B cell (primary cell): ENCODE measurements around the gene PISD. TPM values are rescaled to one million over a fixed set of nuclear protein-coding genes. Genes with fewer than 3 reads are reported as not detected.
"Not testable (repeated sequence)": the region's sequence is repeated elsewhere in the genome, so short reads cannot be mapped to it uniquely, and the experiment has no call there.

Source experiments
- ATAC-seq: fragments of 200-7000 bp; cut with Tn5 transposase; one replicate; pipeline ENCODE4 v1.10.0; 2021; ENCODE audit warnings: low read depth, mild to moderate bottlenecking, moderate number of reproducible peaks, moderate library complexity
- CTCF ChIA-PET: fragments of 350-600 bp; sonication (Branson Sonifier 250); formaldehyde crosslinking; loops from one replicate; lab custom pipeline; 2021; ENCODE audit warnings: antibody characterized with exemption, inconsistent platforms; lab: Charles Lee
- POLR2A ChIA-PET: fragments of 350-600 bp; sonication (Branson Sonifier 250); formaldehyde crosslinking; loops from one replicate; lab custom pipeline; 2021; ENCODE audit warnings: antibody characterized with exemption; lab: Charles Lee
- DNase-seq: peaks from one replicate; pipeline ENCODE4 v3.0.0; 2013
- H2AFZ ChIP-seq: 2 replicates; pipeline ENCODE4 v1.6.1; 2012; ENCODE audit warnings: mild to moderate bottlenecking, low read depth, low read length; ENCODE audit not compliant: insufficient read depth, poor library complexity, severe bottlenecking
- H3K27ac ChIP-seq, 2 donors: 1 replicate in 1 of 2; 2 replicates in 1 of 2; pipeline ENCODE4 v1.5.1; 2012 to 2013; ENCODE audit warnings: low read length in 2 of 2, mild to moderate bottlenecking in 2 of 2, moderate library complexity in 1 of 2
- H3K27me3 ChIP-seq, 4 experiments: fragments of 200-600 bp in 1 of 4; sonication (generic) in 1 of 4; replicated peaks in 1 of 4; 1 replicate in 2 of 4; 2 replicates in 2 of 4; pipeline versions ENCODE4 v1.6.1 to v1.7.0; 2013 to 2016; ENCODE audit warnings: low read length in 3 of 4, mild to moderate bottlenecking in 2 of 4, mixed read lengths in 1 of 4, moderate library complexity in 1 of 4; ENCODE audit not compliant: insufficient read depth in 4 of 4, control insufficient read depth in 3 of 4; ENCODE audit errors: control extremely low read depth in 1 of 4
- H3K36me3 ChIP-seq, 2 experiments: replicated peaks in 1 of 2; 1 replicate in 1 of 2; 2 replicates in 1 of 2; pipeline versions ENCODE4 v1.6.1 to v1.7.1; 2013; ENCODE audit warnings: low read length in 1 of 2; ENCODE audit not compliant: insufficient read depth in 2 of 2, control insufficient read depth in 1 of 2; ENCODE audit errors: control extremely low read depth in 1 of 2, extremely low read depth in 1 of 2
- H3K4me1 ChIP-seq, 2 donors: fragments of 200-600 bp in 1 of 2; sonication (generic) in 1 of 2; 1 replicate in 1 of 2; 2 replicates in 1 of 2; pipeline versions ENCODE4 v1.5.1 to v1.6.1; 2013 to 2017; ENCODE audit warnings: low read length in 2 of 2; ENCODE audit not compliant: control insufficient read depth in 2 of 2, insufficient read depth in 2 of 2
- H3K4me2 ChIP-seq: replicated peaks from 2 replicates; pipeline ENCODE3; 2012; ENCODE audit warnings: mild to moderate bottlenecking, low read depth, low read length; ENCODE audit not compliant: poor library complexity, severe bottlenecking
- H3K4me3 ChIP-seq, 5 experiments: fragments of 200-600 bp in 1 of 5; sonication (generic) in 1 of 5; 1 replicate in 3 of 5; 2 replicates in 2 of 5; pipeline versions ENCODE4 v1.5.1 to v1.7.0; 2011 to 2016; ENCODE audit warnings: low read length in 4 of 5, mild to moderate bottlenecking in 4 of 5, low read depth in 2 of 5, control low read depth in 1 of 5, moderate library complexity in 1 of 5; ENCODE audit not compliant: insufficient read depth in 1 of 5; ENCODE audit errors: control extremely low read depth in 1 of 5, extremely low read depth in 1 of 5
- H3K79me2 ChIP-seq: fragments of 200-600 bp; sonication (generic); one replicate; pipeline ENCODE4 v1.6.0; 2016; ENCODE audit warnings: low read length; ENCODE audit not compliant: control insufficient read depth, insufficient read depth
- H3K9ac ChIP-seq: fragments of 200-600 bp; sonication (generic); 2 replicates; pipeline ENCODE4 v1.6.1; 2017; ENCODE audit warnings: mild to moderate bottlenecking, low read length, moderate library complexity
- H3K9me3 ChIP-seq, 3 donors: one replicate each; pipeline versions ENCODE4 v1.6.1 to v1.7.1; 2013; ENCODE audit warnings: low read length in 2 of 3; ENCODE audit not compliant: control insufficient read depth in 2 of 3, insufficient read depth in 1 of 3; ENCODE audit errors: control extremely low read depth in 1 of 3
- H4K20me1 ChIP-seq: 2 replicates; pipeline ENCODE4 v1.6.0; 2012; ENCODE audit warnings: mild to moderate bottlenecking, low read length; ENCODE audit not compliant: insufficient read depth, control insufficient read depth, poor library complexity, severe bottlenecking
- H3K27ac Mint-ChIP-seq: one replicate; pipeline ENCODE4 v1.8.0; 2021; ENCODE audit warnings: mixed read lengths
- H3K27me3 Mint-ChIP-seq: one replicate; pipeline ENCODE4 v1.8.0; 2021; ENCODE audit warnings: mixed read lengths
- H3K4me1 Mint-ChIP-seq: one replicate; pipeline ENCODE4 v1.8.0; 2021; ENCODE audit warnings: mixed read lengths
- H3K4me3 Mint-ChIP-seq: one replicate; pipeline ENCODE4 v1.8.0; 2021; ENCODE audit warnings: mixed read lengths
- H3K9me3 Mint-ChIP-seq: one replicate; pipeline ENCODE4 v1.8.0; 2022; ENCODE audit warnings: mixed read lengths; ENCODE audit not compliant: insufficient read depth
- EZH2 ChIP-seq: IDR thresholded peaks from 2 replicates; pipeline ENCODE4 v1.6.1; 2012; ENCODE audit warnings: borderline replicate concordance, low read depth, mild to moderate bottlenecking, moderate library complexity, low read length; ENCODE audit not compliant: insufficient read depth, poor library complexity, severe bottlenecking
- WGBS: methylation state at CpG from one replicate; pipeline ENCODE4 v1.1.5; 2013; ENCODE audit warnings: missing lambda C conversion rate; ENCODE audit not compliant: insufficient coverage; 5-methylcytosine and 5-hydroxymethylcytosine counted together
- intact Hi-C: fragments of 100-400 bp; cut with micrococcal nuclease; formaldehyde crosslinking; loops from one replicate; pipeline ENCODE4 v1.10.0; 2022
- polyA plus RNA-seq: library from polyadenylated mRNA; depleted of rRNA; stranded (reverse); fragments of >200 nt; gene quantifications from 2 replicates; pipeline ENCODE4 v1.2.3, GENCODE V29; 2012
- total RNA-seq, 2 donors: library from RNA; stranded (reverse); fragments of 120-200 nt in 1 of 2; gene quantifications; 1 replicate in 1 of 2; 2 replicates in 1 of 2; pipeline versions ENCODE4 v1.2.3 to v1.2.4, GENCODE V29; 2013 to 2022
- TF ChIP-seq, protein P1 (sequence below): fragments of 200-600 bp; IDR thresholded peaks from one replicate; pipeline ENCODE4 v1.8.0; 2022; ENCODE audit warnings: antibody characterized with exemption, mild to moderate bottlenecking

PISD gene
- total and polyA plus RNA-seq, 2 donors (not counting 1 experiment from before 2014, with no cell fraction given): 35.6 to 52.5 TPM

DNA sequence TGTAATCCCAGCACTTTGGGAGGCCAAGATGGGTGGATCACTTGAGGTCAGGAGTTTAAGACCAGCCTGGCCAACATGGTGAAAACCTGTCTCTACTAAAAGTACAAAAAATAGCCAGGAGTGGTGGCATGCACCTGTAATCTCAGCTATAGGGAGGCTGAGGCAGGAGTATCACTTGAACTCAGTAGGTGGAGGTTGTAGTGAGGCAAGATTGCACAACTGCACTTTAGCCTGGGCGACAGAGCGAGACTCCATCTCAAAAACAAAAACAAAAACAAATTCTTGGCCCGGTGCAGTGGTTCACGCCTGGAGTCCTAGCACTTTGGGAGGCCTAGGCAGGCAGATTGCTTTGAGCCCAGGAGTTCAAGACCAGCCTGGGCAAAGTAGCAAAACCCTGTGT lies 6.8 kb upstream of the PISD start:
- DNase-seq, H2AFZ ChIP-seq, H3K4me3 ChIP-seq, H3K9me3 Mint-ChIP-seq, H3K27ac ChIP-seq, H3K27me3 Mint-ChIP-seq, H4K20me1 ChIP-seq, H3K4me2 ChIP-seq, H3K79me2 ChIP-seq, ATAC-seq, POLR2A ChIA-PET, H3K9me3 ChIP-seq, H3K9ac ChIP-seq, H3K27ac Mint-ChIP-seq, H3K27me3 ChIP-seq, H3K36me3 ChIP-seq, H3K4me1 Mint-ChIP-seq, H3K4me3 Mint-ChIP-seq: not testable (repeated sequence)
- intact Hi-C loops: loop anchor here (10.0 kb wide), 2 partner anchors 174 to 806 kb away; partner anchors contain the start of genes FBXO7 and SFI1
- CTCF ChIA-PET: interaction anchor here (0.9 to 1.7 kb wide), 3 partner anchors 38 to 597 kb away, joined by 3 to 6 read pairs (median 3); no protein-coding TSS in a partner anchor
- H3K4me1 ChIP-seq: peaks cover 3 to 15% of the 10 kb centered on the region in 2 donors
- WGBS: 93% methylated on average over 2 of the region's 4 CpGs

DNA sequence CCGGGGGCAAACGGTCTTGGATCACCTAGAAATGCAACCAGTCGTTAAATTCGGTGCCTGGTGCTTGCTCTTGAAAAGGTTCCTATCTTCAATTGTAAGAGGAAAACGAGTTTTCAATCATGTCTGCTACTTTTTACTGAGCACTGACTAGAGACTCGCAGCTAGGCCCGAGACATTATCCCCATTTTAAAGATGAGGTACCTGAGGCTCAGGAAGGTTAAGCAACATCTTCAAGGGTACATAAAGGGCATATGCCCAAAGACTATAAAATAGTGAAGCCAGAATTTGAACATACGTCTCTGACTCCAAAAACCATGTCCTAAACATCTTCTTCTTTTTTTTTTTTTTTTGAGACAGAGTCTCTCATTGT lies 638 bp upstream of the PISD start:
- H3K27me3 Mint-ChIP-seq: no peaks in the 10 kb centered on the region
- Histone ChIP-seq H4K20me1 (peaks cover 20% of the 10 kb centered on the region), H3K79me2 (peaks cover 43% of the 10 kb centered on the region), H3K4me1 (peaks cover 12 to 23% of the 10 kb centered on the region in 2 donors), H3K36me3 (no peaks in the 10 kb centered on the region), H3K9ac (peak overlapping the region; percentile 71), H3K4me3 (peak overlapping the region; percentile 71 to 97 (median 86)), H3K4me2 (peak overlapping the region; percentile 75), H3K27me3 (no peaks in the 10 kb centered on the region), H3K9me3 (no peaks in the 10 kb centered on the region), H3K27ac (peak overlapping the region; percentile 51 to 81), H2AFZ (peak overlapping the region; percentile 83)
- ChIA-PET POLR2A (interaction anchor here (0.7 to 2.4 kb wide), 10 partner anchors 14 to 284 kb away, joined by 3 to 13 read pairs (median 4); partner anchors contain the start of genes DEPDC5, DRG1 and PRR14L), CTCF (interaction anchor here (0.7 to 6.8 kb wide), 12 partner anchors 14 to 307 kb away, joined by 3 to 67 read pairs (median 8); partner anchors contain the start of genes DEPDC5 and YWHAH)
- H3K4me3 Mint-ChIP-seq: peak overlapping the region; percentile 96
- H3K9me3 Mint-ChIP-seq: no peaks in the 10 kb centered on the region
- ATAC-seq (no peak), DNase-seq (no peak)
- H3K4me1 Mint-ChIP-seq: peaks cover 31% of the 10 kb centered on the region
- intact Hi-C loops: loop anchor here (1.0 to 10.0 kb wide), 8 partner anchors 14 to 812 kb away; partner anchors contain the start of genes DRG1, FBXO7, PRR14L and SFI1
- no peak for TF ChIP-seq EZH2
- TF ChIP-seq, protein P1, sequence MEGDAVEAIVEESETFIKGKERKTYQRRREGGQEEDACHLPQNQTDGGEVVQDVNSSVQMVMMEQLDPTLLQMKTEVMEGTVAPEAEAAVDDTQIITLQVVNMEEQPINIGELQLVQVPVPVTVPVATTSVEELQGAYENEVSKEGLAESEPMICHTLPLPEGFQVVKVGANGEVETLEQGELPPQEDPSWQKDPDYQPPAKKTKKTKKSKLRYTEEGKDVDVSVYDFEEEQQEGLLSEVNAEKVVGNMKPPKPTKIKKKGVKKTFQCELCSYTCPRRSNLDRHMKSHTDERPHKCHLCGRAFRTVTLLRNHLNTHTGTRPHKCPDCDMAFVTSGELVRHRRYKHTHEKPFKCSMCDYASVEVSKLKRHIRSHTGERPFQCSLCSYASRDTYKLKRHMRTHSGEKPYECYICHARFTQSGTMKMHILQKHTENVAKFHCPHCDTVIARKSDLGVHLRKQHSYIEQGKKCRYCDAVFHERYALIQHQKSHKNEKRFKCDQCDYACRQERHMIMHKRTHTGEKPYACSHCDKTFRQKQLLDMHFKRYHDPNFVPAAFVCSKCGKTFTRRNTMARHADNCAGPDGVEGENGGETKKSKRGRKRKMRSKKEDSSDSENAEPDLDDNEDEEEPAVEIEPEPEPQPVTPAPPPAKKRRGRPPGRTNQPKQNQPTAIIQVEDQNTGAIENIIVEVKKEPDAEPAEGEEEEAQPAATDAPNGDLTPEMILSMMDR: no peak
- peak overlapping the region; percentile 97 for H3K27ac Mint-ChIP-seq
- 63% methylated on average over 7 of the region's 8 CpGs for WGBS

DNA sequence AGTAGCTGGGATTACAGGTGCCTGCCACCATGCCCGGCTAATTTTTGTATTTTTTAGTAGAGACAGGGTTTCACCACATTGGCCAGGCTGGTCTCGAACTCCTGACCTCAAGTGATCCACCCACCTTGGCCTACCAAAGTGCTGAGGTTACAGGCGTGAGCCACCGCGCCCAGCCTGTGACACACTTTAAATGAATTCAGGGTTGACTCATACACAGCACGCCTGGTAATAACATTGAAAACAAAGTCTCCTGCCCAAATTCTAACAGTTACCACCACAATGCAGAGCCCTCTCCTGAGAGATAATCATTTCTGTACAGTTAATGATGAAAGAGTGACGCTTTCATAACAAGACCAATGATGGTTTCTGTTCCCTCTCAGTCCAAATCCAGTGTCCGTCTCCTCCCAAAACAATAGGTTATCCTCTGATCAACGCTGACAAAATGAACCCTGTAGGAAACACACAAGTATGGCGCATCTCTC lies 1.1 kb downstream of the PISD start:
- DNase-seq, H2AFZ ChIP-seq, H3K36me3 ChIP-seq, H3K9me3 ChIP-seq, ATAC-seq, H3K27me3 ChIP-seq, H3K27ac ChIP-seq, H3K9me3 Mint-ChIP-seq, H3K27me3 Mint-ChIP-seq: not testable (repeated sequence)
- peak overlapping the region; percentile 78 for H3K27ac Mint-ChIP-seq
- Histone ChIP-seq H3K4me2 (peak overlapping the region; percentile 75), H3K79me2 (peaks cover 59% of the 10 kb centered on the region), H4K20me1 (peaks cover 22% of the 10 kb centered on the region), H3K4me1 (peaks cover 12 to 23% of the 10 kb centered on the region in 2 donors), H3K9ac (peak overlapping the region; percentile 71), H3K4me3 (peak overlapping the region in 4 of 5 experiments; percentile 71 to 97 (median 83))
- H3K4me3 Mint-ChIP-seq: peak overlapping the region; percentile 96
- H3K4me1 Mint-ChIP-seq: peaks cover 33% of the 10 kb centered on the region
- ChIA-PET POLR2A (interaction anchor here (0.6 to 1.5 kb wide), 2 partner anchors 66 to 89 kb away, joined by 4 to 5 read pairs; partner anchors contain the start of gene PRR14L), CTCF (interaction anchor here (0.7 to 6.8 kb wide), 9 partner anchors 8 to 286 kb away, joined by 3 to 67 read pairs (median 8); no protein-coding TSS in a partner anchor)
- 51% methylated on average over 8 of the region's 10 CpGs for WGBS
- intact Hi-C loops: loop anchor here (10.0 kb wide), 2 partner anchors 166 to 814 kb away; partner anchors contain the start of genes FBXO7 and SFI1
